CD4-positive, alpha-beta T cell treated with Interferon alpha-2 for 1 hour (primary cell): Measurements from ENCODE around the gene SDK2.
"Not testable (repeated sequence)": the region's sequence is repeated elsewhere in the genome, so short reads cannot be mapped to it uniquely, and the experiment has no call there.

Source experiments
- DNase-seq, 2 donors: peaks; one replicate each; pipeline ENCODE4 v3.0.0-alpha.2; 2020 to 2022

SDK2 gene

DNA sequence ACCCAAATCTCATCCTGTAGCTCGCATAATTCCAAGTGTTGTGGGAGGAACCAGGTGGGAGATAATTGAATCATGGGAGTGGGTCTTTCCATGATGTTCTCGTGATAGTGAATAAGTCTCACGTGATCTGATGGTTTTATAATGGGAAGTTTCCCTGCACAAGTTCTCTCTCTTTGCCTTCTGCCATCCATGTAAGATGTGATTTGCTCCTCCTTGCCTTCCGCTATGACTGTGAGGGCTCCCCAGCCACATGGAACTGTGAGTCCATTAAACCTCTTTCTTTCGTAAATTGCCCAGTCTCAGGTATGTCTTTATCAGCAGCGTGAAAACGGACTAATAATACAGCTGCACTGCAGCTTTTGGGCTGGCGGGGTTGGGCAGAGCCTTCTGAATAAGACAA is 171.5 kb downstream of the SDK2 start:
- not testable (repeated sequence) for DNase-seq

DNA sequence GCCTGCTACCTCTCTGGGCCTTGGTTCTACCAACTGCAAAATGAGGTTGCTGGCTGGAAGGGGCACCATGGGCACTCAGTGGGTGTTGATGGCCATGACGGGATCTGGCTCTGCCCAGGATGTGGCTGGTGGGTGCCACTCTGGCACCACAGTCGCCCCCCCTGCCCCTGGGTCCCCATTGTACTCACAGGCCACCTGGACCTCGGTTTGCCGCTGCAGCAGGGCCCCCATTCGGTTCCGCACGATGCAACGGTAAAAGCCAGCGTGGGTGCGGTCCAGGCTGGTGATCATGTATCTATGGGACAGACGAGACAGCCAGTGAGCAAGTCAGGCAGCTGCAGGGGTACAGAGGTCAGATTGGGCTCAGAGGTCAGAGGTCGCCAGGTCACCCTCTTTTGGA is 172.3 kb downstream of the SDK2 start:
- no peak for DNase-seq

DNA sequence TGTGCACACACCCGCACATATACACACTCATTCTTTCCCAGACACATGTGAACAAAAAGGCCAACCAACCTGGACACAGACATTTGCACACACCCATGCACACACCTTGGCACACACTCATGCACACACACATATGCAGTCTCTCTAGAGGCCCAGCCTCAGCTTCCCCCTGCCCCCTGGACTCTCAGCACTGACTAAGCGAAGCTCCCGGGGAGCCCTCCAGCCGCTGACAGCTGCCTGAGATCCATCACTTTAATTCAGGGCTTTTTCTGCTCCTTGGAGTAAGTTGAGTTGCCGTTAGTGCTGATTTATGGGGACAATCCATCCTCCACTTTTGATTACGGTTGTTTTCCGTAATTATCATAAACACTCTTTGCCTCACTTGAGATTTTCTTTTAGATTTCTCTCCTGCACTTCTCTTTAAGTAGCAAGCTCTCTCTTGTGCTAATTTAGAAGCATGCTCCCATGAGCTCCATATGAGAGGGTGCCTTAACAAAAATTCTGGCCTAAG is 173.9 kb downstream of the SDK2 start:
- no peak for DNase-seq

DNA sequence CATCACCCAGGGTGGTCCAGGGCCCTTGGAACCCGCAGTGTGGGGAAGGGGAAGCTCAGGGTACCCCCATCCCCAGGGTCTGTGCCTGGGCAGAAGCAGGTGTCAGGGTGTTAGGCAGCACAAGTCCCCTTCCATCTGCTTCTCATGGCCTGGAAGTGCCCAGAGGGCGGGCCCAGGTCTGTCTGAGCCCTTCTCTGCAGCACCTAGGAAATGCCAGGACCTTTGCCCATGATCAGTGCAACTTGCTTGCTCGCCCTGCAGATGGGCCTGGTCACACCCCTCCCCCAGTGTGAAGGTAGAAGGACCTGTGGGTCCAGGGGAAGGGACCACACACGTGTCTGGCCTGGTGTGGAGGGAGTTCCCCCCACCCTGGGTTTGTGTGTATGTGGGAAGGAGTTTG is 174.9 kb downstream of the SDK2 start:
- DNase-seq = no peak

DNA sequence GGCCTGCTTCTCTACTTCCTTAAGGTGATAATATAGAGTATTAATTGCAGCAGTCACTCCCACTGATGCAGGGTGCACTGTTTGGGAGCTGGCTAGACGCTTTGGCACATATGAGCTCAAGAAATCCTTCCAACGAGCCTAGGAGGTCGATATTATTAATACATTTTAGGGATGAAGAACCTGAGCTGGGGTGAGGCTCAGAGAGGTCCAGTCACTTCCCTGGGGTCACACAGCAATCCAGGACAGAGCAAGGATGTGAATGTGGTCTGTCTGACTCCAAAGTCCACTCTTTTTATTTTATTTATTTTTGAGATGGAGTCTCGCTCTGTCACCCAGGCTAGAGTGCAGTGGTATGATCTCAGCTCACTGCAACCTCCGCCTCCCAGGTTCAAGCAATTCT is 176.0 kb downstream of the SDK2 start:
- no peak for DNase-seq

DNA sequence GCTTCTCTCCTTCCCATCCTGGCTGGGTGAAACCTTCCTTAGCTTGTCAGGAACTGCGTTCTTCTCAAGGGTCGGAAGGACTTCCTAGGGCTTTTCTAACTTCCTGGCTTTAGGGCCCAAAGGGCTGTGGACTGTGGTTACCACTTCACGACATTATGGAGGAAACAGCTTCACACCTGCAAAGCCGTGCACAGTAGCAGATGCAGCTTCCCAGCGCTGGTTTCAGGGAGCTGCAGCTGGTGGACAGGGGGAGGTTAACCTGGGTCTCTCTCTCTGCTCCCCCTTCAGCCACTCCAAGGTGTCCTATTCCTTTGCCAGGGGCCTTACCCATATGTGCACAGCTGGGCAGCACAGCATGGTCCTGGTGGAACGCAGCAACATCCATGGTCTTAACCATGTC is 176.6 kb downstream of the SDK2 start:
- DNase-seq = no peak

DNA sequence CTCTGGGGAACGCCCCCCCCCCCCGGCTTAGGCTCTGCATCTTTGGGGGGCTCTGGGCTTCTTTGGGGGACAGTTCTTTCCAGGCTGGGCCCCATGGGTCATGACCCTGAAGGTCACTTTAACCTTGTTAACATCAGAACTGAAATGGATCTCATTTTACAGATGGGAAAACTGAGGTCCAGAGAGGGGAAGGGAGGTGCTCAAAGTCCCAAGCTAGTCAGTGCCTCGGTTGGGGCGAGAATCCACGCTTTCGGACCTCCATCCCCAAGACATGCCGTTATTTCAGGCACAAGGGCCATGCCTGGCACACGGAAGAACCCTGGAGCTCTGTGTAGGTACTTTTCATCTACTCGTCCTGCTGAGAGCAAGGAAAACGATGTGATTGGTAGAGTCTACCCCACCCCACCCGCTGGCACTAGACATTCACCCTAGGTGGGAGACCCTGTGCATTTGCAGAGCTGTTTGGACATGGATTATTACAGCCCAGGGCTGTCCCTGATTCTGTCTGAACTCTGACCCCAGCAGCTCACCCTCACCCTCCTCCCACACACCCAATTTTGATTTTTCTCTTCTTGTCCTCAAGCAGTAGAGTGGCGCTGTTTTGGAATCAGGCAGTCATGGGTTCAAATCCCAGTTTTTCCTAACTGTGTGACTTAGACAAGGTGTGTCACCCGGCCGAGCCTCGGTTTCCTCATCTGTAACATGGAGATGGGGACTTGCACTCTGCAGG is 177.4 kb downstream of the SDK2 start:
- DNase-seq = no peak

DNA sequence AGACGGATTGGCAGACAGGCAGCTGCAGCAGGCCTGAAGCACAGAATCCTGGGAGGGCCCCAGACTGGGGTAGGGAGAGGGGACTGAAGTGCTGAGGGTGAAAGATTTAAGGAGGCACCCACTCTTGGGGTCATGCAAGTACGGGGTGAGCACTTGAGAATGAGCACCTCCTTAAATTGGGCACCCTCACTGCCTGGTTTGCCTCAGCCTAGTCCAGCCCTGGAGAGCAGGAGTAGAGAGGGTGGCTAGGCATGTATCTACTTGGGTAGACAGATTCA is 178.4 kb downstream of the SDK2 start:
- no peak for DNase-seq

DNA sequence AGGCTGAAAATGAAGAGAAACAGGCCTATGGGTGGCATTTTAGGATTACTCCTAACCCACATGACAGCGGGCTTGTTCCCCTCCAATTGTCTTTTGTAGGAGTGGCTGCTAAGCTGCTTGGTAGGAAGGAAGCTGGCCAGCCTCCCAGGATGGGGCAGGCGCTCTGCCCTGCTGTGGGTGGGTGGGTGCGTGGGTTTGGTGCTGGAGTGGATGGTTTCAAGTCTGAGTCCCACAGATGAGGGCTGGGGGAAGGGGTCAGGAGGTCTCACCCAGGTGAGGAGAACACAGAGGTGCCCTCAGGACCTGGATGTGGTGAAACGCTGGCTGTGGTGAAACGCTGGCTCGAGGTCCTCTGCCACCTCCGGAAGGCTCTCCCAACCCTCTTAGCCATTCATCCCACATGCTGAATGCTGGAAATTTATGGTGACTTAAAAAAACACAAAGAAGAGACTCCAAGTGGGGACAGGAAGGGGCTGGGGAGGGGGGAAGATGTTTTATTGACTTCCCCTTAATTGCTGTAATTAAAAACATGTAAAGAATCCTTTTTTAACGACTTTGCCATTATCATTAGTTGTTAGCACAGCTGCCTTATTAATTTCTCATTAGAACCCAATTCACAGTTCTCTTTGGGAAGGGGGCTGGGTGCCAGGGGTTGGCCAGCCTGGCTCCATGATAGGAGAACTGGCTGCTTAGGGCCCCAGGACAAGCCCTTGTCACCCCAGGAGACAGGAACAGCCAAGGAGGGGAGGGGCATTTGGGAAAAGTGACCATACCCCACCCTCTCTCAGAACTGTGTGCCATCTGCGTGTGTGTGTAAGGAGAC is 178.9 kb downstream of the SDK2 start:
- DNase-seq = no peak

DNA sequence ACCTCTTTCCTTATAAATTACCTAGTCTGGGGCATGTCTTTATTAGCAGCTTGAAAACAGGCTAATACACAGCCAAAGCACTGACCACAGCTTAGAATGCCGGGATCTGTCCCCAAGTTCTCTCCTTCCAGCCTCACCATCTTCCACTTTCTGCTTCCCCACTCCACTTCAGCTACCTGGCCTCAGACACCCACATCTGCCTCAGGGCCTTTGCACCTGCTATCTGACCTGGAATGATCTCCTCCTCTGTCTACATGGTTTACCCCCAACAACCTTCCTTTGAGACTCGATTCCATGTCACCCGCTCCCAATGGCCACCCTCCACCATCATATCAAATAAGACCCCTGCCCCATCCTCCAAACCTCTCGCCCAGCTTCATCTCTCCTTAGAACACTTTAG is 179.8 kb downstream of the SDK2 start:
- no peak for DNase-seq

DNA sequence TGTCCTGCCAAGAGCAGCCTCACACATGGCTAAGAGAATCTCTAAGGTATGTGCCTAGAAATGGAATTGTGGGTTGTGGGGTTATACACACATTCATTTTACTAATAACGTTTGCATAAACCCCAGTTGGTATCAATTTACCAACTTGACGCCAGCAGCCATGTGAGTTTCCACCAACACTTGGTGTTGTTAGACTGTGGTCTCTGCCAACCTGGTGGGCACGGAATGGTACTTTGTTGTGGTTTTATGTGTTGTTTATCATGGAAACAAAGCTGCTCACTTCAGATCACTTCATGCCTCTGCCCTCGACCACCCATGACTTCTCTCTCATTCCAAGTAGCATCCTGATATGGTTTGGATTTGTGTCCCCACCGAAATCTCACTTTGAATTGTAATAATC is 180.4 kb downstream of the SDK2 start:
- DNase-seq = no peak

DNA sequence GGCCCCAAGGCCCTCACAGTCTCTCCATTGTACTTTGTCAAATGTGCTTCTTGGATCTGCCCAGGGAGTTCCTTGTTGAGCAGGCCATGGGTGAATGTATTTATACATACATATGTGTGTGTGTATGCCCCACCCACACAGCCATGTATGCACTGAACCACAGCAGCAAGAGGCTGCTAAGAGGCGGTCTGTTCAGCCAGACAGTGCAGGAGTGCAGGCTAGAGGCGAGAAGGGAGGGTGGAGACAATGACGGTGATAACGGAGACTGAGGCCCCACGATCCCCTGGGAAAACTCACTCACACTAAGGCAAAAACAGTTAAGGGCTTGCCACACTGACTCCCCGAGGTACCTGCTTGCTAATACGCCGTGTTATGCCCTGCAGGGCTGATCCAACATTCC is 181.4 kb downstream of the SDK2 start:
- DNase-seq = no peak

DNA sequence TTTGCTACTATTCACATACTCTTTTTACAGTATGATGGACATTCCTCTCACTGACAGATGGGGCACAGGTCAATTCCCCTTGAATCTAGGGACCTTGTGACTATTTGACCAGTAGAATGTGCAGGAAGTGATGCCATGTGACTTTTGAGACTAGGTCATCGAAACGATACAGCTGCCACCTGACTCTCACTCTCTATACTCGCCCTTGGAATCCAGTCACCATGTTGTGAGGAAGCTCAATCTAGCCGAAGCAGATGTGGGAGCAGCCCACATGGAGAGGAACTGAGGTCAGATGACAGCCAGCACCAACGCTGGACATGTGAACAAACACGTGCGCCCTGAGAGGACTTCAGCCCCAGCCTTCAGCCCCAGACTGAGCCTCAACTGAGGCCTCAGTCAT is 184.3 kb downstream of the SDK2 start:
- DNase-seq = no peak

DNA sequence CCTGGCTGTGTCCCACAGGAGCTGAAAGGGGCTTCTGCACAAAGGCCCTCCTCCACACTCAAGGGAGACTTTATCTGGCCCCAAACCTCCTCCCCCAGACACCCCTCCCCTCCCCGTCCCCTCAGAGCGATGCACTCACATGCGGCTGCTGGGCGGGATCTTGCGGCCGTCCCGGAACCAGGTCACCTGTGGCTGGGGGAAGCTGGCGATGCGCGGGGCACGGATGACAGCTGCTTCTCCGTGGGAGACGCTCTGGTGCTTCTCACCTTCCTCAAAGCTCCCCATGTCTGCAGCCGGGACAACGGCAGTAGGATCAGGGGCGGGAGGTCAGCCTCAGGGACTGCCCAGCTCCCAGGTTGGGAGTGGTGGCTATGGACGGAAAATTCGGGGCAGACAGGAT is 188.5 kb downstream of the SDK2 start:
- DNase-seq = no peak

DNA sequence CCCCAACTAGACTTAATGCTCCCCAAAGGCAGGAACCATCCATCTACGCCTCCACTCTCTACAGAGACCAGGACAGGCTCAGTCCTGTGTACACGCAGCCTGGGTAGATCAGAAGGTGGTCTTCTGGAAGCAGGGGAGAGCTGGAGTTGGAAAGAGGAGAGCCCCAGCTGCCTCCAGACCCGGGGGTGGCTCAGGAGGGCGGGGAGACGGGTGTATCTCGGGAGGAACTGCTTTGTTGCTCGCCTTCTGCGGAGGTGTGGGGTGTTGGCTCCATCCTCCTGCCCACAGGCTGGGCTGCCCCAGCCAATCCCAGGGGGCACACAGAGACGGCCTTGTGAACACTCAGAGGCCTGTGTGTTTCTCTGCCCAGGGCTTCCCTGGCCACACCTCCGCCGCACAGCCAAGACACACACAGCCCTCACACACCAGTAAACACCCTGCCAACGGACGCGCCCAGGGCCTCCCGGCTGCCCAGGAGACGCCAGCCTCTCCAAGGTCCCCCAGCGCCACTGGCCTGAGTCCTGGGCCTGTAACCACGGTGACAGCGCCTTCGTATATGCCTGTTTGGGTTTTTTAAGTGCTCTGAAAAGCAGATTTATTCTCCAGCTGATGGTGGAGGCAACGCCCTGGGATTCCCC is 189.1 kb downstream of the SDK2 start:
- DNase-seq = no peak

DNA sequence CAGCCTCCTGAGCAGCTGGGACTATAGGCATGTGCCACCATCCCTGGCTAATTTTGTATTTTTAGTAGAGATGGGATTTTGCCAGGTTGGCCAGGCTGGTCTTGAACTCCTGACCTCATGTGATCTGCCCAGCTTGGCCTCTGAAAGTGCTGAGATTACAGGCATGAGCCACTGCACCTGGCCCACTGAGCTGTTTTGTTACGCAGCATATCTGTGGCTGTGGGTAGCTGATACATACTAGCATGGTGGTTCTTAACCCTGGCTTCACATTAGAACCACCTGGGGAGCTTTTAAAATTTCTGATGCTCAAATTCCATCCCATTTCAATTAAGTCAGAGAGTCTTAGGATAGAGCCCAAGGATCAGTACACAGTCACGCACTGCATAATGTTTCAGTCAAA is 190.8 kb downstream of the SDK2 start:
- not testable (repeated sequence) for DNase-seq

DNA sequence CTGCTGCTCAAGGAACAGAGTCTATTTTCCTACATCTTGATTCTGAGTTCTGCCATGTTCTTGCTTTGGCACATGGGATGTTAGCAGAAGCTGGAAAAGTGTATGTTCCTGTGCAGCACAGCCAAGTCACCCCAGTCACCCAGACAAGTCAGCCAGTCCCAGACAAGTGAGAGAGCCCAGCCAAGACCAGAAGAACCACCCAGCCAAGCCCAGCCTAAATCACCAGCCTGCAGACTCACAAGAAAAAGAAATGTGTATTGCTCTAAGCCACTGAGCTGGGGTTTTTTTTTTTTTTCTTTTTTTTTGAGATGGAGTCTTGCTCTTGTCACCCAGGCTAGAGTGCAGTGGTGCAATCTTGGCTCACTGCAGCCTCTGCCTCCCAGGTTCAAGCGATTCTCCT is 191.2 kb downstream of the SDK2 start:
- DNase-seq = no peak

DNA sequence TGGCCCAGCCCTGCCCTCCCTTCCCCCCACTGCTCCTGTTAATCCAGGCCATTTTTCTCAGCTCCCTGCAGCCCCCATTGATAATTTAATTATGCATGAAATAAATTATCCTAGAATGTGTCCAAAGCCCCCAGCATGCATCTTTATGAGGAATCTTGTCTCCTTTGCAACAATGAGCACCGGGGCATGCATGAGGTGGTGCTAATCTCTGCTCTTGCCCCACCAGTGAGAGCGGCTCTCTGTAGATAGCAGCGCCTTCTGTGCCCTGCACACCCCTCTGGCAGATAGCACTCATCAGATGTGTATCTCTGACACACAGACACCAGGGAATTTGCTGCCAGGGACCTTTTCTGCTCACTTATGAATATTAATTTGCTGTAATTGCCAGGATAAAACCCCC is 192.2 kb downstream of the SDK2 start:
- no peak for DNase-seq

DNA sequence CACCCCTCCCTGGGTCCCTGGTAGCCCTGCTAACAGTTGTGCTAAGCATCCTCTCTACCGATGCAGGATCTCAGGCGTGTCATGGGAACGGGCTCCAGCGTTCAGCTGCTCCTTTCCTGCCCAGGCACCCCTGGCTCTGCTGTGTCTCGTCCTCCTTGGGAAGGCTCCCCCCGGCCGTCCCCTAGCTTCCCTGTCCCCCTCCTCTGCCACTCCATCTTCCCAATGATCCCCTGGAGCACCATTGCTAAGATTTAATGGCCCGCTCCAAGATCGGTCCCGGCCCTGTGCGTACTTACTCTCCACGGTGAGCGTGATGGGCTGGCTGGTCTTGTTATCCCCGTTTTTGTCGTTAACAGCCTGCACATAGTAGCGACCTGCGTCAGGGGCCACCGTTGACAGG is 196.9 kb downstream of the SDK2 start:
- DNase-seq = no peak

DNA sequence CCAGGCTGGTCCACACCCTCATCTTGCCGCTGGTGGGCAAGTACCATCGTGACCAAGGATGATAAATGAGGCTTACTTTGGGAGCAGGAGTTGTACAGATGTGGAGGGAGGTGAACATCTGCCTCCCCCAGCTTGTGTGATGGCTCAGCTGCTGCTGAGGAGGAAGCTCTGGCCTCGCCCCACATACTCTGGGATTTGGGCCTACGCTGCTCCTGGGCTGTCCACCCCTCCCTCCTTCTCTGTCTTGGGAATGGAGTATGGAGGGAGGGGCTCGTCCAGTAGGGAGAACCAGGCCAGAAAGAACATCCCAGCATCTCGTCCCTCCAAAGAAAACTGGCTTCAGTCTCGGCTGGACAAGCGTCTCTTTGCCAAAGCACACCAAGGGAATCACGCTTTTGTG is 197.6 kb downstream of the SDK2 start:
- DNase-seq = no peak

DNA sequence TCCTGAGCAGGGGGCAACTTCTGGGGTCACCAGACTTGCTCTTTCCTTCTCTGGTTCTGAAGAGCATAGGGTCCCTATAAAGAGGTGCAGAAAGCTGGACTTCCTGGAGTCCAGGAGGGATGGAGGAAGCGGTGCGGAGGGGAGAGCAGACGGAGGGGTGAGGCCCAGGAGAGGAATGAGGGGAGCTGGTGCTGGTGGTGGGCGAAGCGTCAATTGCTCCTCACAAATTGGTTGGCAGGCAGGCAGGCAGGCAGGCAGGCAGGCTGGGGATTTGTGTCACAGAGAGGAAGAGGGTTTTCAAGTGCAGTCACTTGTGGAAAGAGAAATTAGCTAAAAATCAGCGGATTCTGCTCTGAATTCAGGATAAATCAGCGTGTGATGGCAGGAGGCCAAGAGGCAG is 198.8 kb downstream of the SDK2 start:
- DNase-seq = no peak

DNA sequence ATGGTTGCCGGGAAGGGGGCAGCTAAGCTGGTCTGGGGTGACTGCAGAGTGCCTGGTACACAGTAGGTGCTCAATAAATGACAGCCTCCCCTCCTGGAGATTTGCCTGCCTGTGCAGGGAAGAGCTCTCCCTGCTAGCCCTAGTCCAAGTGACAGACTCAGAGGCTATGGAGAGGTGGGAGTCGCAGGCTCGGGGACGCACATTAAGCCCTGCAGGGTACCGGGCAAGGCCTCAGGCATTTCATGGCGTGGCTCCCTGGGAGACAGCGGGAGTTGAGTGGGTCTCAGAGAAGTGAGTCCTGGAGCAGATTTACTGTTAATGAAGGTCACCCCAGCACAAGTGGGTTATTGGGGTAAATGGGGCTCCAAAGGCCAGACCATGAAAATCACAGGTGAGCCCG is 200.2 kb downstream of the SDK2 start:
- DNase-seq = no peak

DNA sequence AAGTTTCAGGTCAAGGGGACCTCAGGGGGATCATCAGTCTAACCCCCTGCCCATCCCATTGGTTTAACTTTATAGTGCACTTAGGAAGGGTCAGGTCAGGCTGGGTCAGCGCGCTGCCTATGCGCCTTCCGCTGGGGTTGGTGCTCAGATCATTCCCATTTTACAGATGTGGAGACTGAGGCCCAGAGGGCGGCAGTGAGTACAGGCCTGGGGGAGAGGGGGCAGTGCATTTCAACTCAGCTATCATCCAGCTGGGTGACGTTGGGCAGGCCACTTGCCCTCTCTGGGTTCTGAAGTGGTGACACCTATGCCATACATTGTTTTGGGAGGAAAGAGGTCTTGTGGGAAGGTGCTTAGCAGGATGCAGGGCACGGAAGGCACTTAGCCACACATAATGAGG is 204.6 kb downstream of the SDK2 start:
- DNase-seq = no peak

DNA sequence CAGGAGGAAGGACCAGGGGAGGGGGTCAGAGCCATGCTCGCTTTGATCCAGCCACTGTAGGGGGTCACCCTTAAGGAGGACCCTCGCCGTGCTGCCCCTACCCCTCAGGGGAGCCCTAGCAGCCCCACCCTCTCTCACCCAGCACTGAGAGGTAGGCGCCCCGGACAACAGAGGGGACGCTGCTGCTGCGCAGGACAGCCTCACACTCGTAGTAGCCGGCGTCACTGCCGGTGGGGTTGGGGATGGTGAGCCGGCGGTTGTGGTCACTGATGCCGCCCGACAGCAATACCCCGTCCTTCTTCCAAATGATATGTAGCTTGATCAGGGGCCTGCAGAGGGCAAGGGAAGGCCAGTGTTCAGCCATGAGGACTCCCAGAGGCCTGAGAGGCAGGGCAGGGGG is 206.4 kb downstream of the SDK2 start:
- no peak for DNase-seq
